SH-SY5Y (cell line): ENCODE results near the gene L2HGDH.

Experiments
- GATA2 ChIP-seq: IDR thresholded peaks from 2 replicates; pipeline ENCODE4 v1.6.1; 2011; ENCODE audit warnings: mild to moderate bottlenecking, low read depth, low read length
- GATA3 ChIP-seq: IDR thresholded peaks from 2 replicates; pipeline ENCODE4 v1.6.1; 2011; ENCODE audit warnings: low read depth, mild to moderate bottlenecking, low read length, moderate library complexity

The L2HGDH gene

GRCh38 chr14:50311972-50312733 lies at the start of gene L2HGDH, which contains the start of gene DMAC2L:
L2HGDH (minus strand) TSS chr14:50312229; CDS start chr14:50312150, 79 bp downstream.
DMAC2L (plus strand) TSS chr14:50312324; CDS start chr14:50321488, 9,164 bp downstream.
- TF ChIP-seq GATA2 = no peak
- no peak for TF ChIP-seq GATA3

GRCh38 chr14:50360851-50361250 lies 48.8 kb upstream of the L2HGDH start:
- TF ChIP-seq GATA3 = no peak
- TF ChIP-seq GATA2 = no peak

GRCh38 chr14:50360093-50360492 lies 48.1 kb upstream of the L2HGDH start:
- TF ChIP-seq GATA2 (no peak), GATA3 (no peak)

DNA sequence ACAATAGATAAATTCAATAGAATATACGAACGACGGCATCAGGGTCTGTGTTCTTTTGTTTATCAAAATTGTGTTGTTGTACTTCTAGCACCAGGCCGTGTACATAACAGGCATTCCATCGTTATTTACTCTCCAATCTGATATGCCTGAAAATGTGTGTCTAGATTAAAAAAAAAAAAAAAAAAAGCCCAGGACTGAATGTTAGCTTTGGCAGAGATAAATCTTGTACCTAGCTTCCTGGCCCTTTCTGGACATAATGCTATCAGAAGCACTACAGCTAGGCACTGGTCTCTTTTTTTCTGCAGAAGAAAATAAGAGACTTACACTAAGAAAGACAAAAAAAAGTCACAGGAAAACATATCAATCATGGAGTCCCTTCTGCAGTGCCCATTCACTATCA lies 47.6 kb upstream of the L2HGDH start:
- no peak for TF ChIP-seq GATA2
- TF ChIP-seq GATA3 = no peak

GRCh38 chr14:50357753-50358395 lies 45.8 kb upstream of the L2HGDH start:
- TF ChIP-seq GATA3 = no peak

- TF ChIP-seq GATA2 = no peak
- no peak for TF ChIP-seq GATA3
Measured at GRCh38 chr14:50357124-50357523, 45.1 kb upstream of the L2HGDH start.

GRCh38 chr14:50355692-50356091 lies 43.7 kb upstream of the L2HGDH start:
- TF ChIP-seq GATA3 (no peak), GATA2 (no peak)

- TF ChIP-seq GATA3 = no peak
- no peak for TF ChIP-seq GATA2
Measured at GRCh38 chr14:50354527-50354926, 42.5 kb upstream of the L2HGDH start.

GRCh38 chr14:50353126-50353525 lies 41.1 kb upstream of the L2HGDH start:
- TF ChIP-seq GATA2 = no peak
- TF ChIP-seq GATA3 = no peak

GRCh38 chr14:50352584-50352983 lies 40.6 kb upstream of the L2HGDH start:
- TF ChIP-seq GATA2 = no peak
- no peak for TF ChIP-seq GATA3

DNA sequence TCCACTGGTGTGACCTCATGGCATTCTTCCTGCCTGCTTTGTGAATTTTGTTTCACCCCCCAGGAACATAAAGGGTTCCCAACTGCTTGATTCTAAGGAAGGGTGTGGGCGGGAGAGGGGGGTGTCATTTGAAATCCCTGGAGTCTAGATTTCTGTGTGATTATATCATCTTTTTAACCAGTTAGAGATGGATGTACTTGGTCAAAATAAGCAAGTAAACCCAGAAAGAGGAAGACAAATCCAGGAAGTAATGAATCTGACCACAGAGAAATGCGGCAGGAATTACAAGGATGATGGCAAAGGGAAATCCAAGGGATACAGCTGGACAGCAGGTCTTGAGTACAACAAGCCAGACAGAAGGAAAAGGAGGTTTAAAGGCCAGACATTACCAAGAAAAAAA lies 38.9 kb upstream of the L2HGDH start:
- no peak for TF ChIP-seq GATA2
- no peak for TF ChIP-seq GATA3

DNA sequence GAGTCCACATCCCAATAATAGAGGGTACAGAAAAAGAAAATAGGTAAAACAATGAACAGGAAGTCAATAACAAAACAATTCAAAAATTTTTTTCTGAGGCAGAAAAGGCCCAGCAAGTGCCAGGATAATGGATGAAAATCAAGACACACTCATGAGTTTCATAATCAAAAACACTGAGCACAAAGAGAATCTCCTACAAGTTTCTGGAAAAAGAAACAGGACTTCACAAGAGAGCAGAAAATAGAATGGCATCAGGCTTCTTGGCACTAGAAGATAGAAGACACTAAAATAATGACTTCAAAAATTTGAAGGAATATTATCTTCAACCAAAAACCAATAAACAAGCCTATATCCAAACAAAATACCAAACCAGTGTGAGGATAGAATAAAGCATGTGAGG lies 36.9 kb upstream of the L2HGDH start:
- no peak for TF ChIP-seq GATA3
- no peak for TF ChIP-seq GATA2

DNA sequence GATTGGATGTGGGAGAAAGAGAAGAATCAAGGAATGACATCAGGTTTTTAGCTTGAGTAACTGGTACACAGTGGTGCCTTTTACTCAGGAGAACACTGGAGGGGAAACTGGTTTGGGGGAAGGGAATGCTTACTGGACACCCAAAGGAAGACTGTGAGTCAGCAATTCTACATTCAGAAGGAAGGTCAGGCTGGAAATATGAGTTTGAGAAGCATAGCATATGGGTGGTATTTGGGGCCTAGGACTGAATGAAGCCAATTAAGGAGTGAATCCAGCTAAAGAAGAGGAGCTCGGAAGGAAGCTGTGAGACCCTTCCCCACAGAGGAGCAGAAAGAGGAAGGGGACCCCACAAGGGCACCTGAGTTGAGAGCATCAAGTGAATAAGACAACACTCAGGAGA lies 35.5 kb upstream of the L2HGDH start:
- TF ChIP-seq GATA3 (no peak), GATA2 (no peak)

DNA sequence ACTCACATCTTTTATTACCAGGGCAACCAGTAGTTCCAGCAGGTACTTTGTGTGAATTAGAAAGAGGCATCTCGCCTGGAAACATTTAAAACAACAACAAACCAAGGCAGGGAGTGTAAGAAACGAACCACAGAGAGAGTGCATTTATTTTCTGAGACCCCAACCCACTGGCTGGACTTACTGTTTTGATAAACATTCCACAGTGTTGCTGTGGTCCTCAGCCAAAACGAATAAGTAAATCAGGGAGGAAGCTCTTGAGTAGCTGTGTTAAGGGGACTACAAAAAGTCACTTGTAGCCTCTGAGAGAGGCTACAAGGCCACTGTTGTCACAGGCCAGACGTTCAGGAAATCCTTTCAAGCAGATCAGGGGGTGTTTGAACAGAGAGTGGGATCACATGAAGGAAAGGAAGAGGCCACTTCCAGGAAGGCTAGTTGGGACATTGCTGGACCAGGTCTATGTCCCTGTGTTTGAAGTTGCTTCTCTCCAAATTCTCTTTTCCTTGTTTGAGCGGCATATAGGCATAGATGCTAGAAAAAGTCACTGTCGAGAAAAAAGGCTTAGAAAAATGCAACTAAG lies 33.9 kb upstream of the L2HGDH start:
- TF ChIP-seq GATA2 = no peak
- no peak for TF ChIP-seq GATA3
